Testis (tissue), 3 donors: ENCODE data around the gene AP1M2. TPM values are rescaled to one million over a fixed set of nuclear protein-coding genes. Genes with fewer than 3 reads are reported as not detected.

Source experiments
- DNase-seq: peaks from one replicate; pipeline ENCODE4 v3.0.0-alpha.2; 2019
- H3K27ac ChIP-seq, 2 donors: fragments of 200-600 bp; sonication (generic); one replicate each; pipeline ENCODE4 v1.5.1; 2019
- H3K27me3 ChIP-seq: fragments of 200-600 bp; sonication (generic); one replicate; pipeline ENCODE4 v1.5.1; 2019
- H3K36me3 ChIP-seq: fragments of 200-600 bp; sonication (generic); one replicate; pipeline ENCODE4 v1.5.1; 2017; ENCODE audit warnings: low read depth; ENCODE audit errors: missing control alignments
- H3K4me1 ChIP-seq: fragments of 200-600 bp; sonication (generic); one replicate; pipeline ENCODE4 v1.5.1; 2019
- H3K4me3 ChIP-seq, 2 donors: fragments of 200-600 bp; sonication (generic); one replicate each; pipeline ENCODE4 v1.5.1; 2017 to 2019
- H3K9me3 ChIP-seq: fragments of 200-600 bp; sonication (generic); one replicate; pipeline ENCODE4 v1.5.1; 2017
- POLR2A ChIP-seq: fragments of 450-650 bp; IDR thresholded peaks from one replicate; pipeline ENCODE4 v1.6.1; 2017; ENCODE audit warnings: antibody characterized with exemption, mild to moderate bottlenecking, moderate library complexity
- WGBS, 2 donors: methylation state at CpG; one replicate each; pipeline ENCODE4 v1.1.5; 2018; 5-methylcytosine and 5-hydroxymethylcytosine counted together
- intact Hi-C: fragments of 100-400 bp; cut with DNase I; formaldehyde crosslinking; loops from one replicate; pipeline ENCODE4 v1.15.1; 2023; ENCODE audit warnings: low total_unique reads
- polyA plus RNA-seq: library from polyadenylated mRNA; stranded (reverse); fragments of 350-450 nt; fragmentation: Illumina TruSeq; extraction: RNeasy Lipid Tissue Mini Kit (QIAGEN cat#74804); gene quantifications from one replicate; pipeline ENCODE4 v1.2.3, GENCODE V29; 2014; ENCODE audit warnings: low read depth, low replicate concordance; ENCODE audit not compliant: insufficient read depth
- total RNA-seq, 2 donors: library from RNA; depleted of rRNA; stranded (reverse); fragments of >200 nt; gene quantifications; one replicate each; pipeline ENCODE4 v1.2.3, GENCODE V29; 2016
- TF ChIP-seq, protein P1 (sequence below), 3 experiments: fragments of 450-650 bp in 2 of 3; fragments of 200-600 bp in 1 of 3; sonication (generic) in 1 of 3; IDR thresholded peaks; one replicate each; pipeline ENCODE4 v1.5.1; 2016 to 2019; ENCODE audit warnings: antibody characterized with exemption in 3 of 3, mild to moderate bottlenecking in 2 of 3, moderate library complexity in 1 of 3

Gene AP1M2
- total and polyA plus RNA-seq, 3 donors from 2014 or later, result 6.9 to 23.3 (median 7.7) TPM

DNA sequence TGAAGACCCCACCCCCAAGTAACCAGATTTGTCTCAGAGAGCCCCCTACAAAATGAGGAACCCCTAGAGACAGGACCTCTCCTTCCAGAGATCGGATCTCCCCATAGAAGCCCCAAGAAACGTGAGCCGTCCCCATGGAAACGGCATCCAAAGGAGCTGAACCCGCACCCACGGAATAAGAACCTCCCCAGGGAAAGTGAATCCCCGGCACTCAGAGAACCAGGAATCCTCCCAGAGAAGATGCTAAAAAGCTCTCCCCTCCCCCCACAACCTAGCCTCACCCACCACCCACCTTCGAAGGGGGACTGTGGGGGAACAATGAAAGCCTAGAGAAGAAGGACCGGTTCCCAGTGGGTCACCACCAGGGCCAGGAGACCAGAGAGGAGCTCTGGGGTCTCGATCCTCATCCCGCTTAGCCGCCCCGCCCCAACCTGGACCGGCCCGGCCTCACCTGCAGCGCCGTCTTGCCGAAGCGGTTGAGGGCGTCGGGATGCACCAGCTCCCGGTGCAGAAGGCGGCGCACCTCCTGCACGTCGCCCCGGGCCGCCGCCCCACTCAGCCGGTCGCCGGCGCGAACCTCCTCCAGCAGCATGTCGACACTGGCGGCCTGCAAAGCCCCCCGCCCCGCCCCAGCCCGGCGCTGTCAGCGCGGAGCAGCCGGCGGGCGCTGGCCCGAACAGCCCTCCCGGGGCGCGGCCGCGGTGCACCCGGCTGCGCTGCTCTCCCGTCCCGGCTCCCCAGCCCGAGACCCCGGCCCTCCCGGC, 18.9 kb downstream of the AP1M2 start:
- TF ChIP-seq, protein P1, sequence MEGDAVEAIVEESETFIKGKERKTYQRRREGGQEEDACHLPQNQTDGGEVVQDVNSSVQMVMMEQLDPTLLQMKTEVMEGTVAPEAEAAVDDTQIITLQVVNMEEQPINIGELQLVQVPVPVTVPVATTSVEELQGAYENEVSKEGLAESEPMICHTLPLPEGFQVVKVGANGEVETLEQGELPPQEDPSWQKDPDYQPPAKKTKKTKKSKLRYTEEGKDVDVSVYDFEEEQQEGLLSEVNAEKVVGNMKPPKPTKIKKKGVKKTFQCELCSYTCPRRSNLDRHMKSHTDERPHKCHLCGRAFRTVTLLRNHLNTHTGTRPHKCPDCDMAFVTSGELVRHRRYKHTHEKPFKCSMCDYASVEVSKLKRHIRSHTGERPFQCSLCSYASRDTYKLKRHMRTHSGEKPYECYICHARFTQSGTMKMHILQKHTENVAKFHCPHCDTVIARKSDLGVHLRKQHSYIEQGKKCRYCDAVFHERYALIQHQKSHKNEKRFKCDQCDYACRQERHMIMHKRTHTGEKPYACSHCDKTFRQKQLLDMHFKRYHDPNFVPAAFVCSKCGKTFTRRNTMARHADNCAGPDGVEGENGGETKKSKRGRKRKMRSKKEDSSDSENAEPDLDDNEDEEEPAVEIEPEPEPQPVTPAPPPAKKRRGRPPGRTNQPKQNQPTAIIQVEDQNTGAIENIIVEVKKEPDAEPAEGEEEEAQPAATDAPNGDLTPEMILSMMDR (IDR thresholded peaks at IDR 0.05), result no peak
- TF ChIP-seq POLR2A, result no peak
- Histone ChIP-seq H3K36me3 (no peaks in the 10 kb centered on the region), H3K4me3 (peak overlapping the region; percentile 67 to 76), H3K4me1 (peaks cover 27% of the 10 kb centered on the region), H3K27me3 (no peaks in the 10 kb centered on the region), H3K9me3 (no peaks in the 10 kb centered on the region), H3K27ac (peak overlapping the region; percentile 50 to 74)
- 3 to 9% methylated on average over 15 to 30 of the region's 58 CpGs for whole genome bisulfite sequencing, 2 donors
- DNase-seq, result no peak
- intact Hi-C loops, result no loop called here

DNA sequence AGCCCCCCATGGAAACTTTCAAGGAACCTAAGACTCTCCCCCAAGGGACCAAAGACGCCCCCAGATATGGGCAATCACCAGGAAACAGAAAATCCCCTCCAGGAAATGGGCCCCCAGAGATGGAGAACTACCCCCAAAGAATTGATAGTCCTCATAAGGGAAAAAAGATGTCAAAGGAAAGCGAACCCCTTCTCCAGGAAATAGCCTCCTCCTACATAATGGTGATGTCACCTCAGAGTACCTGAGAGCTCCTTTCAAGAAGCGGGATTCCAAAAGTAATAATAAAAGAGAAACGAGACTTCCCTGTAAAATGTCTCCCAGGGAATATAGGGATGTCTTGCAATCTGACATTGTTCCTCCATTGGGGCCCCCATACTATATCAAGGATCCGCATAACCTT, 19.5 kb downstream of the AP1M2 start:
- H3K9me3 ChIP-seq, result no peaks in the 10 kb centered on the region
- no peak for DNase-seq
- peaks cover 27% of the 10 kb centered on the region for H3K4me1 ChIP-seq
- H3K36me3 ChIP-seq, result no peaks in the 10 kb centered on the region
- intact Hi-C loops, result no loop called here
- WGBS, 2 donors, result 34 to 44% methylated on average over 5 of the region's 5 CpGs
- H3K4me3 ChIP-seq, result peak overlapping the region in 1 of 2 donors; percentile 67
- no peak for TF ChIP-seq POLR2A
- TF ChIP-seq, protein P1 (IDR thresholded peaks at IDR 0.05), result no peak
- H3K27me3 ChIP-seq, result no peaks in the 10 kb centered on the region
- no peak overlapping the region for H3K27ac ChIP-seq

DNA sequence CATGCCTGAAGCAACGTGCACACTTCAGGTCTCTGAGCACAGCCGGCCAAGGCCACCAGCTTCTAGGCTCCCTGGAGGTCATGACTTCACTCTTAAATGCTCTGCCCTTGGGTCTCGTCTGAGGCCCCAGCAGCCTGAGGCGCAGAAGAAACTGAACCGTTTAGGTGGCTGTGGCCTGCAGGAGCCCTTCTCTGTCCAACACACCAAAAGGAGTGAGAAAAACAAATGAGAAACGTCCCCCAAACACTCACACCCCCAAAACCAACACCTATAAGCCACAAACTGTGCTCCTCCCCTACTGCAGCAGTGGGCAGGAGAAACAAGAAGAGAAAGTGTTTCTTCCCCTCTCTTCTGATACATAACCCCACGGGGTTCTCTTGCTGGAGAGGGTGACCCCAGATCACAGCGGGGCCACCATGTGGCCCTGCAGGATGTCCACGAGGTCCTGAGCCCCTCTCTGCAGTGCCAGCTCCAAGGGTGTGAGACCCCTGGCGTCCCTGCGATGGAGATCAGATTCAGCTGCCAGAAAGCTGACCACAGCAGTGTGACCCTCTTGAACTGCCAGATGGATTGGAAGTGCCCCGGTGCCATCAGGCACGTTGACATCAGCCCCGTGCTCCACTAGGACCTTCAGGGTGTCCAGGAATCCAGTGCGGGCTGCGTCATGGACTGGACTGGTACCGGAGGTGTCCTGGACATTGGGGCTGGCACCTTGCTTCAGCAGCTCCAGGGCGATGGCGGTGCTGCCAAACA, 20.3 kb downstream of the AP1M2 start:
- Histone ChIP-seq H3K4me1 (peaks cover 23% of the 10 kb centered on the region), H3K4me3 (no peak overlapping the region), H3K27me3 (no peaks in the 10 kb centered on the region), H3K9me3 (no peaks in the 10 kb centered on the region), H3K36me3 (no peaks in the 10 kb centered on the region), H3K27ac (peak overlapping the region; percentile 85 to 90)
- intact Hi-C loops, result no loop called here
- WGBS, 2 donors, result 54 to 59% methylated on average over 18 to 19 of the region's 19 CpGs
- TF ChIP-seq, protein P1 (IDR thresholded peaks at IDR 0.05), result no peak
- TF ChIP-seq POLR2A, result no peak
- DNase-seq, result no peak

DNA sequence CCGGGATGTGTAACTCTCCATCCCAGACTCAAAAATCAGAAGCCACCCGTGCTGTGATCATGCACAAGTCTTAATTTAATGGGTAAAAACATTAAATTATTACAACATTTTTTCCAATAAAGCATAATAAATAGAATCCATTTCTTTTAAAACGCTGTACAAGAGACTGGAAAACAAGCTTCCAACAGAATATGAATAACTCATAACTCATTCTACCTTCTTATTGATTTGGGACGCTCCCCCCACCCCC, 20.8 kb downstream of the AP1M2 start:
- WGBS, 2 donors, result 8 to 10% methylated on average over 4 of the region's 4 CpGs

More for the DNA sequence above, 20.8 kb downstream of the AP1M2 start:
- Histone ChIP-seq H3K27ac (peak overlapping the region; percentile 85 to 90), H3K4me1 (peaks cover 22% of the 10 kb centered on the region), H3K36me3 (no peaks in the 10 kb centered on the region), H3K9me3 (no peaks in the 10 kb centered on the region), H3K4me3 (peak overlapping the region; percentile 83 to 90), H3K27me3 (no peaks in the 10 kb centered on the region)
- DNase-seq, result no peak
- TF ChIP-seq, protein P1 (IDR thresholded peaks at IDR 0.05), result no peak
- TF ChIP-seq POLR2A, result no peak
- intact Hi-C loops, result no loop called here
